Esophagus muscularis mucosa (tissue), 4 donors: Measurements from ENCODE around the gene FXYD7. TPM values are rescaled to one million over a fixed set of nuclear protein-coding genes. Genes with fewer than 3 reads are reported as not detected.
"Not testable (repeated sequence)": the region's sequence is repeated elsewhere in the genome, so short reads cannot be mapped to it uniquely, and the experiment has no call there.

Experiments
- DNase-seq: peaks from one replicate; pipeline ENCODE4 v3.0.0-alpha.2; 2017; ENCODE audit errors: extremely low spot score
- H3K27ac ChIP-seq, 4 donors: fragments of 200-600 bp; sonication (generic); replicated peaks in 1 of 4; 1 replicate in 3 of 4; 2 replicates in 1 of 4; pipeline ENCODE4 v1.5.1; 2016 to 2019; ENCODE audit warnings: mild to moderate bottlenecking in 1 of 4
- H3K27me3 ChIP-seq, 4 donors: fragments of 200-600 bp; sonication (generic); one replicate each; pipeline versions ENCODE4 v1.5.1 to v1.6.0; 2016 to 2019
- H3K36me3 ChIP-seq, 4 donors: fragments of 200-600 bp; sonication (generic); one replicate each; pipeline ENCODE4 v1.5.1; 2016 to 2019
- H3K4me1 ChIP-seq, 4 donors: fragments of 200-600 bp; sonication (generic); one replicate each; pipeline ENCODE4 v1.5.1; 2016 to 2019
- H3K4me3 ChIP-seq, 4 donors: fragments of 200-600 bp; sonication (generic); 1 replicate in 2 of 4; 2 replicates in 2 of 4; pipeline ENCODE4 v1.5.1; 2016 to 2019; ENCODE audit warnings: mild to moderate bottlenecking in 4 of 4, moderate library complexity in 1 of 4
- H3K9me3 ChIP-seq, 4 donors: fragments of 200-600 bp; sonication (generic); 1 replicate in 3 of 4; 2 replicates in 1 of 4; pipeline ENCODE4 v1.5.1; 2016 to 2019
- CTCF ChIP-seq, 3 experiments: fragments of 200-600 bp in 2 of 3; fragments of 450-650 bp in 1 of 3; sonication (generic) in 2 of 3; IDR thresholded peaks; one replicate each; pipeline ENCODE4 v1.5.1; 2017 to 2019; ENCODE audit warnings: antibody characterized with exemption in 3 of 3, mild to moderate bottlenecking in 2 of 3, moderate library complexity in 1 of 3
- EP300 ChIP-seq: sonication (generic); formaldehyde crosslinking; IDR thresholded peaks from one replicate; pipeline ENCODE4 v1.6.1; 2017; ENCODE audit warnings: antibody characterized with exemption
- POLR2A ChIP-seq: fragments of 450-650 bp; IDR thresholded peaks from one replicate; pipeline ENCODE4 v1.6.1; 2017; ENCODE audit warnings: antibody characterized with exemption, moderate library complexity, mild to moderate bottlenecking, low read depth
- POLR2AphosphoS5 ChIP-seq, 2 donors: sonication (generic); formaldehyde crosslinking; IDR thresholded peaks; one replicate each; pipeline ENCODE4 v1.6.1; 2017; ENCODE audit warnings: antibody characterized with exemption in 2 of 2
- WGBS: methylation state at CpG from one replicate; pipeline ENCODE4 v1.1.5; 2018; 5-methylcytosine and 5-hydroxymethylcytosine counted together
- intact Hi-C: fragments of 100-400 bp; cut with DNase I; formaldehyde crosslinking; loops from one replicate; pipeline ENCODE4 v1.15.1; 2023
- total RNA-seq, 4 donors: library from RNA; depleted of rRNA; stranded (reverse); fragments of >200 nt; gene quantifications; one replicate each; pipeline versions ENCODE4 v1.1.0 to v1.2.1, GENCODE V29; 2016

Gene FXYD7
- total RNA-seq, 4 donors from 2014 or later = 0.71 TPM; not detected in 3

- Histone ChIP-seq H3K9me3 (no peaks in the 10 kb centered on the region), H3K4me3 (no peak overlapping the region), H3K36me3 (no peaks in the 10 kb centered on the region), H3K4me1 (no peaks in the 10 kb centered on the region), H3K27ac (no peak overlapping the region), H3K27me3 (no peaks in the 10 kb centered on the region)
- DNase-seq = no peak
- TF ChIP-seq EP300 = no peak
- TF ChIP-seq CTCF (IDR thresholded peaks at IDR 0.05) = no peak
- TF ChIP-seq POLR2A = no peak
- no peak for TF ChIP-seq POLR2AphosphoS5 (IDR thresholded peaks at IDR 0.05)
- intact Hi-C loops = no loop called here
- 66% methylated on average over 12 of the region's 16 CpGs for WGBS
Measured at GRCh38 chr19:35100588-35101533, 42.2 kb upstream of the FXYD7 start.

GRCh38 chr19:35101949-35102348 lies 41.1 kb upstream of the FXYD7 start:
- H3K4me3 ChIP-seq, H3K27ac ChIP-seq, H3K9me3 ChIP-seq, H3K36me3 ChIP-seq, DNase-seq, H3K4me1 ChIP-seq, intact Hi-C loops, H3K27me3 ChIP-seq: not testable (repeated sequence)
- 91% methylated on average over 10 of the region's 10 CpGs for WGBS

GRCh38 chr19:35103614-35104013 lies 39.4 kb upstream of the FXYD7 start:
- H3K27ac ChIP-seq, H3K27me3 ChIP-seq, intact Hi-C loops, H3K4me3 ChIP-seq, DNase-seq, H3K4me1 ChIP-seq, H3K36me3 ChIP-seq, H3K9me3 ChIP-seq: not testable (repeated sequence)
- WGBS = 74% methylated on average over 10 of the region's 10 CpGs

GRCh38 chr19:35104361-35104760 lies 38.7 kb upstream of the FXYD7 start:
- no peaks in the 10 kb centered on the region for H3K36me3 ChIP-seq
- no peak overlapping the region for H3K27ac ChIP-seq
- DNase-seq = no peak
- no peak overlapping the region for H3K4me3 ChIP-seq
- no peak for TF ChIP-seq POLR2AphosphoS5 (IDR thresholded peaks at IDR 0.05)
- no peak for TF ChIP-seq POLR2A
- TF ChIP-seq CTCF (IDR thresholded peaks at IDR 0.05) = no peak
- TF ChIP-seq EP300 = no peak
- peaks cover 0 to 7% (median 0%) of the 10 kb centered on the region in 4 donors for H3K27me3 ChIP-seq
- intact Hi-C loops = no loop called here
- no peaks in the 10 kb centered on the region for H3K9me3 ChIP-seq
- WGBS = 95% methylated on average over 7 of the region's 11 CpGs
- peaks cover 0 to 11% (median 2%) of the 10 kb centered on the region in 4 donors for H3K4me1 ChIP-seq

GRCh38 chr19:35105047-35105410 lies 38.0 kb upstream of the FXYD7 start:
- intact Hi-C loops = no loop called here
- Histone ChIP-seq H3K27ac (no peak overlapping the region), H3K4me1 (peaks cover 0 to 11% (median 2%) of the 10 kb centered on the region in 4 donors), H3K4me3 (no peak overlapping the region), H3K36me3 (no peaks in the 10 kb centered on the region), H3K27me3 (peaks cover 0 to 14% (median 0%) of the 10 kb centered on the region in 4 donors), H3K9me3 (no peaks in the 10 kb centered on the region)
- DNase-seq = no peak
- TF ChIP-seq EP300 = no peak
- no peak for TF ChIP-seq CTCF (IDR thresholded peaks at IDR 0.05)
- TF ChIP-seq POLR2AphosphoS5 (IDR thresholded peaks at IDR 0.05) = no peak
- TF ChIP-seq POLR2A = no peak
- WGBS = 95% methylated on average over 6 of the region's 6 CpGs
